Esophagus (tissue), 2 donors: Measurements from ENCODE around the gene APLNR. TPM values are rescaled to one million over a fixed set of nuclear protein-coding genes. Genes with fewer than 3 reads are reported as not detected.

Experiments used
- H3K27ac ChIP-seq, 2 donors: one replicate each; pipeline ENCODE4 v1.5.1; 2013; ENCODE audit warnings: low read depth in 2 of 2, mild to moderate bottlenecking in 2 of 2, inconsistent platforms in 1 of 2, low read length in 1 of 2, moderate library complexity in 1 of 2
- H3K27me3 ChIP-seq, 2 donors: one replicate each; pipeline ENCODE4 v1.6.1; 2013; ENCODE audit warnings: low read length in 2 of 2, control low read depth in 1 of 2, mild to moderate bottlenecking in 1 of 2; ENCODE audit not compliant: insufficient read depth in 2 of 2, control insufficient read depth in 1 of 2
- H3K36me3 ChIP-seq, 2 donors: one replicate each; pipeline ENCODE4 v1.6.1; 2013; ENCODE audit warnings: low read length in 1 of 2; ENCODE audit not compliant: control insufficient read depth in 2 of 2, insufficient read depth in 2 of 2
- H3K4me1 ChIP-seq, 2 donors: one replicate each; pipeline ENCODE4 v1.6.1; 2013; ENCODE audit warnings: low read length in 1 of 2; ENCODE audit not compliant: control insufficient read depth in 2 of 2, insufficient read depth in 2 of 2
- H3K4me3 ChIP-seq, 2 donors: one replicate each; pipeline ENCODE4 v1.5.1; 2013; ENCODE audit warnings: low read length in 2 of 2, mild to moderate bottlenecking in 2 of 2, low read depth in 1 of 2, moderate library complexity in 1 of 2
- H3K9me3 ChIP-seq, 2 donors: one replicate each; pipeline ENCODE4 v1.6.1; 2013; ENCODE audit warnings: mild to moderate bottlenecking in 2 of 2, low read depth in 1 of 2, low read length in 1 of 2, moderate library complexity in 1 of 2; ENCODE audit not compliant: control insufficient read depth in 2 of 2, insufficient read depth in 1 of 2
- WGBS, 2 donors: extraction: QIAGEN DNeasy Blood & Tissue Kit; methylation state at CpG; one replicate each; pipeline ENCODE4 v1.1.7; 2013; 5-methylcytosine and 5-hydroxymethylcytosine counted together
- polyA plus RNA-seq, 2 donors: library from polyadenylated mRNA; stranded (reverse); fragments of 200-250 nt; gene quantifications; one replicate each; pipeline ENCODE4 v1.2.3, GENCODE V29; 2013
- donor health status: healthy with polysubstance abuse.
- donor health status: Bipolar disorder and iron deficiency.

Gene APLNR
- polyA plus RNA-seq, 2 donors: 0.14 to 0.54 TPM

DNA sequence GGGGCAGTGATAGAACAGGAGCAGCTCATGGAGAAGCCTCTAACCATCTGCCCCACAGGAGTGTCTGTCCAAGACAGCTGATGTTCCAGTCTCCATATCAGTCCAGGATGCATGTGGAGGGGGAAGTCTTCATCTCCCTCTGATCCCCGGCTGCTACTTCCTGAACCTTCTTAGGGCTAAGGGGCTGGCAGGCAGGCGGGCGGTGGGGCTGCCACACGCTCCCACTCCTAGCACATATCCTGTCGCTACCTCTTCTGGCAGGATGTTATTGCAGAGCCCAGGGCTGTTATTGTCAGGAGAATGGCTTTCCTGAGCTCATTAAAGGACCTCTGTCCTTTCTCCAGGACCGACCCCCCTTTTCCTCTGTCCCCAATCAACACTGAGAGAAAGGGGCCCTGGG, 29.9 kb downstream of the APLNR start:
- H3K9me3 ChIP-seq: no peaks in the 10 kb centered on the region
- H3K27ac ChIP-seq: no peak overlapping the region
- 76 to 77% methylated on average over 6 of the region's 6 CpGs for WGBS, 2 donors
- H3K27me3 ChIP-seq: no peaks in the 10 kb centered on the region
- no peaks in the 10 kb centered on the region for H3K4me1 ChIP-seq
- H3K4me3 ChIP-seq: no peak overlapping the region
- no peaks in the 10 kb centered on the region for H3K36me3 ChIP-seq

DNA sequence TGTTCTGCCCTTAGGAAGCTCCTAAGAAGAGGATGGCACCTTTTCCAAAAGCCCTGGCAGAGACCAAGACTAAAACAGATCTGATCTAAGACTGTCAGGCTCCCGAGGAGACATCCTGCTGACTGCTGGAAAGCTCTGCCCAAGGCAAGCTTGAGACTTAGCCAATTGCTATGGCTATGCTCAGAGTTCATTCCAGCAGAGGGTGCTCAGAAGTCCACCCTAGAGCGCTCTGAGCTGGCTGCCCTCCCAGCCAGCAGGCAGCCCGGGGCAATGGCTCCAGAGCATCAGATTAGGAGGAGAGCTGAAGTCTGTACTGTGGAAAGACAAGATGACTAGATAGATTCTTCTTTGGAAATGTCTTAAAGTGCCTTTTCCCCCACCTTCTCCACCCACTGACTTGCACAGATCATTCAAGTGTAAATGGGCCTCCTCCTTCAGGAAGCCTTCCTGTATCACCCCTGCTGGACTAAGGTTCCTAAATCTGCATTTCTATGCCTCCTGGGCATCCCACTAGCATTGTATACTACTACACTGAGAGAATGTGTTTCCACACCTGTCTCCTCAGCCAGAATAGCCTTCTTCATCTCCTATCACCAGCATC, 31.9 kb downstream of the APLNR start:
- Histone ChIP-seq H3K27ac (no peak overlapping the region), H3K4me3 (no peak overlapping the region)
- WGBS, 2 donors: 19 to 37% methylated on average over 3 of the region's 3 CpGs

DNA sequence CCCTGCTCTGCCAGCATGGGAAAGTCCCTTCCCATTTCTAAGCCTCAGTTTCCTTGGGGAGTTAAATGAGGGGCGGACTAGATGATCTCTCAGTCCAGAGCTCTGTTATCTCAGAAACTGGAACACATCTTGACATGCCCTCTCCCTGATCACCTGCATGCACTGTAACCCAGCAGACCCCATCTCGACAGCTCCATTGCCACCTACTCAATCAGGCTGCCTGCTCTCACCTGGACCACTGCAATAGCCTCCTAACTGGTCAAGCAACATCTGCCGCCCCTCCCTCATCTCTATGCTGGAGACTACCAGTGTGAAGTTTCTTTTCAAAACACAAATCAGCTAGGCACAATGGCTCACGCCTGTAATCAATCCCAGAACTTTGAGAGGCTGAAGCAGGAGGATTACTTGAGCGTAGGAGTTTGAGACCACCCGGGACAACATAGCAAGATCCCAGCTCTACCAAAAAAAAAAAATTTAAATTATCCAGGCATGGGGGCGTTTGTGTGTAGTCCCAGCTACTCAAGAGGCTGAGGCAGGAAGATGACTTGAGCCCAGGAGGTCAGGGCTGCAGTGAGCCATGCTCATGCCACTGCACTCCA, 33.1 kb downstream of the APLNR start:
- WGBS, 2 donors: 56 to 73% methylated on average over 7 of the region's 7 CpGs
- H3K27ac ChIP-seq: no peak overlapping the region
- no peaks in the 10 kb centered on the region for H3K36me3 ChIP-seq
- no peaks in the 10 kb centered on the region for H3K27me3 ChIP-seq
- no peaks in the 10 kb centered on the region for H3K9me3 ChIP-seq
- no peak overlapping the region for H3K4me3 ChIP-seq
- H3K4me1 ChIP-seq: no peaks in the 10 kb centered on the region

More for the DNA sequence above, 31.9 kb downstream of the APLNR start:
- Histone ChIP-seq H3K36me3 (no peaks in the 10 kb centered on the region), H3K4me1 (no peaks in the 10 kb centered on the region), H3K27me3 (no peaks in the 10 kb centered on the region), H3K9me3 (no peaks in the 10 kb centered on the region)

DNA sequence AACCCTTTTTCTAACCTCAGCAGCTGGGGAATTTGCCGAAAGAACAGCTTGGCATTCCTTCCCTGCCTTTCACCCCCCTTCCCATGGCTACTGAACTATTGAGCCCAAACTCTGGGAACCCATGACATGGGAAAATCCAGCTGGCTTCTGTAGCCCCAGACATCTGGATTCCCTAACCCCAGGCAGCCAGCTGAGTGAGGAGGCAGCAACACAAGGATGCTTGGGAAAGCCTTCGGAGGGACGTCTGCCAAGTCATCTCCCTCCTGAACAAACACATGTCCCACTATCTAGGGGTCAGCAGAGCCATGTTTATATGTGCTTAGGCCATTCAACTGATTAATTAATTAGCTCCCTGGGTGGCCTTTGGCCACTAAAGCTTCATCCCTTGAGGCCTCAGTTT, 33.7 kb downstream of the APLNR start:
- Histone ChIP-seq H3K9me3 (no peaks in the 10 kb centered on the region), H3K27me3 (no peaks in the 10 kb centered on the region), H3K4me3 (no peak overlapping the region), H3K4me1 (no peaks in the 10 kb centered on the region), H3K27ac (no peak overlapping the region), H3K36me3 (no peaks in the 10 kb centered on the region)
- 37 to 50% methylated on average over 3 of the region's 3 CpGs for WGBS, 2 donors

DNA sequence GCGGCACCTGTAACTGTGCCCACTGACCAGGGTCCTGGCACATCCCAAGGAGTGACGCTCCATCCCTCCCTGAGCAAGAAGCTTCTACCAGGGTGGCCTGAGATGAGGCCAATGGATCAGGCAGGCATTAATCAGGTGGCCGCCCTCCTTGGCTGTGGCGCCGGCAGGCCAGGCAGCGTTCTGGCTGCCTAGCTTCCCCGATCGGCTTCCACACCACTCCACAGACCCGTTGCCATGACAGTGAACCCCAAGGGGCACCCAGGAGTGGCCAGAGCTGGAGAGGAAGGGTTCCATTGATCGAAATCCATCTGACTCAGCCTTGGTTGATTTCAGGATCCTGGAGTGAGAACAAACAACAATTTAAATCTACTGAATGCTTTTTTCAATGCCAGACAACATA, 34.8 kb downstream of the APLNR start:
- H3K27me3 ChIP-seq: no peaks in the 10 kb centered on the region
- H3K36me3 ChIP-seq: no peaks in the 10 kb centered on the region
- H3K27ac ChIP-seq: no peak overlapping the region
- no peaks in the 10 kb centered on the region for H3K9me3 ChIP-seq
- WGBS, 2 donors: 73 to 76% methylated on average over 10 of the region's 10 CpGs
- no peak overlapping the region for H3K4me3 ChIP-seq
- H3K4me1 ChIP-seq: no peaks in the 10 kb centered on the region

DNA sequence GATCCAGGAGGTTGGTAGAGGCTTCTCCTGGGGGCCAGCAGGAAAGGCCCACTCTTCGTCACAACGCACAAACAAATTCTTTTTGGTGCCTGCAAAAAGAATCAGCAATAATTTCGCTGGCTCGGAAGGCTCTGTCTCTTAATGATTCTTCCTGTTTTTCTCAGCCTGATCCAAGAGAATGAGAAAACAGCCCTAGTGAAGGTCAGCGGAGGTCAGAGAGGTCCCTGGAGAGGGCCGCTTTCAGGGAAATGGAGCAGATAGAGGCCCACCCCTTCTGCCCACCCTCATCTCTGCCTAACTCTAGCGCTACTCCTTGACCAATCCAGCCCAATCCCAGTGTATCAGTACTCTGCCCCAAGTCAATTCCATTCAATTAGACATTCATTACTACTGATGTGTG, 36.1 kb downstream of the APLNR start:
- Histone ChIP-seq H3K27me3 (no peaks in the 10 kb centered on the region), H3K4me3 (no peak overlapping the region), H3K4me1 (no peaks in the 10 kb centered on the region), H3K9me3 (no peaks in the 10 kb centered on the region), H3K36me3 (no peaks in the 10 kb centered on the region), H3K27ac (no peak overlapping the region)
- WGBS, 2 donors: 69 to 74% methylated on average over 7 of the region's 7 CpGs

DNA sequence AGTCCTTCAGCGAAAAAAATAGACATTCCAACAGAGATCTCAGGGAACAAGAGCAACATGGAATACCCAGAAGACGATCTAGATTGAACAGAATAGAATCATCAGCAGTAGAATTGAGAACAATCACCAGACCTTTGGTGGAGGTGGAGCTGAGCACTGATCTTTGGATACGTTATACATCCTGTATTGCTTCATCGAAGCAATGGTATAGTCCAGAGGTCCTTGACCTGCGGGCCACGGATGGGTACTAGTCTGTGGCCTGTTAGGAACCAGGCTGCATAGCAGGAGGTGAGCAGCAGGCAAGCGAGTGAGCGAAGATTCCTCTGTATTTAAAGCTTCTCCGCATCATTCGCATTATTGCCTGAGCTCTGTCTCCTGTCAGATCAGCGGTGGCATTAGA, 37.7 kb downstream of the APLNR start:
- Histone ChIP-seq H3K27ac (no peak overlapping the region), H3K4me1 (no peaks in the 10 kb centered on the region), H3K9me3 (no peaks in the 10 kb centered on the region), H3K4me3 (no peak overlapping the region), H3K36me3 (no peaks in the 10 kb centered on the region), H3K27me3 (no peaks in the 10 kb centered on the region)
- WGBS, 2 donors: 91 to 93% methylated on average over 11 of the region's 11 CpGs

DNA sequence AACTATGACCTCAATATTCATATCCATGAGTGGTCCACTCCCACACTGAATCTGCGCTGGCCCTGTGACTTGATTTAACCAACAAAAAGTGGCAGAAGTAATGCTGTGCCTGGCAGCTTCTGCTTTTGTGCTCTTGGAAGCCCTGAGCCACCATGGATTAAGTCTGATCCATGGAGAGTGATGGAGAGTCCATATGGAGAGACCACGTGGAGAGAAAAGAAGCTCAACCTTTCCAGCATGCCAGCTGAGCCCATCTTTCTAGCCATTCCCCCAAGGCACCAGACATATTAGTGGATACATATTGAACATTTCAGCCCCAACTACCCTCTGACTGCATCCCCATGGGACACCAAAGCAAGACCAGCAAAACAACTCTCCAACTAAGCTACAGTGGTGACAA, 39.3 kb downstream of the APLNR start:
- H3K9me3 ChIP-seq: no peaks in the 10 kb centered on the region
- no peaks in the 10 kb centered on the region for H3K36me3 ChIP-seq
- no peaks in the 10 kb centered on the region for H3K4me1 ChIP-seq
- no peak overlapping the region for H3K27ac ChIP-seq
- no peaks in the 10 kb centered on the region for H3K27me3 ChIP-seq
- H3K4me3 ChIP-seq: no peak overlapping the region
- 77 to 86% methylated on average over 2 of the region's 2 CpGs for WGBS, 2 donors

DNA sequence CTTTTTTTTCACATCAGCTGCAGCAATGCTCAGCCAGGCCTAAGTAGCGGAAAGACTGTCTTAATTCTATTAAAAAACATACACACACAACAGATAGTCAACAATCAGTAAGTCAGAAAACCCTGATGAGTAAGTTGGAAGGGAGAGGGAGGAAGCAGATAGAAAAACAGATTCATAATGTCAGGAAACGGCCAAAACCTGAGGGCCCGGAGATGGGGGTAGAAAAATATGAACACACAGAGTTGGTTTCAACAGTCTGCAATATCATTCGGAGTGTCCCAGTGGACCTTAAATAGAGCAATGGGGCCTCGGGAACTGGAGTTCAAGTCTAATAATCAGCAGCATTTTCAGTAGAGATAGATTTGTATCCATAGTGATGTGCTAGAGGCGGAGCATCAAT, 40.5 kb downstream of the APLNR start:
- H3K27me3 ChIP-seq: no peaks in the 10 kb centered on the region
- no peaks in the 10 kb centered on the region for H3K9me3 ChIP-seq
- no peaks in the 10 kb centered on the region for H3K4me1 ChIP-seq
- H3K4me3 ChIP-seq: no peak overlapping the region
- WGBS, 2 donors: 74 to 79% methylated on average over 6 of the region's 6 CpGs
- no peak overlapping the region for H3K27ac ChIP-seq
- H3K36me3 ChIP-seq: no peaks in the 10 kb centered on the region

DNA sequence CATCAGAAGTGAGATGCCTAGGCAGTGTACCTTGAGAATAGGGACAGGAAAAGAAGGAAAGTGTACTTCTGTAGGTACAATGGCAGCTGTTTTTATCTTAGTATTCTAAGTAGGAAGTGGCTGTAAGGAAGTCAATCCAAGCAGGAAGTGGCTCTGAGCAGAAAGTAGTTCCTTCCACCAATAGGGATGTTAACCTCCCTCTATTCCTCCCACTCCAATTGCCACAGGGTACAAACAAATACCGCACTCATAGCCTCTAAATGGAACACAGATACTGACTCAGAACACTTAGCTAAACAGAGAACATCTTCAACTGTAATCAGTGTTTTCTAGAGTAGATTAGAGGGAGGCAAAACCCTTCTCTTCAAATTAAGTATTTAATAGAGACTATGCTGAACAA, 44.7 kb downstream of the APLNR start:
- no peak overlapping the region for H3K4me3 ChIP-seq
- H3K9me3 ChIP-seq: no peaks in the 10 kb centered on the region
- WGBS, 2 donors: 62 to 70% methylated on average over 1 of the region's 1 CpG
- H3K36me3 ChIP-seq: no peaks in the 10 kb centered on the region
- H3K27ac ChIP-seq: no peak overlapping the region
- H3K4me1 ChIP-seq: no peaks in the 10 kb centered on the region
- no peaks in the 10 kb centered on the region for H3K27me3 ChIP-seq
